CD14-positive monocyte (primary cell): Measurements from ENCODE around the gene FOXP1. TPM values are rescaled to one million over a fixed set of nuclear protein-coding genes. Genes with fewer than 3 reads are reported as not detected.

Experiments
- DNase-seq, 3 donors: peaks; one replicate each; pipeline ENCODE4 v3.0.0-alpha.2; 2011 to 2022
- H2AFZ ChIP-seq: 2 replicates; pipeline ENCODE4 v1.6.0; 2012; ENCODE audit warnings: mild to moderate bottlenecking, low read depth, low read length, inconsistent platforms; ENCODE audit not compliant: insufficient read depth, poor library complexity, severe bottlenecking
- H3K27ac ChIP-seq, 2 donors: 1 replicate in 1 of 2; 2 replicates in 1 of 2; pipeline ENCODE4 v1.5.1; 2012 to 2013; ENCODE audit warnings: low read length in 2 of 2, control low read depth in 1 of 2, inconsistent platforms in 1 of 2, low read depth in 1 of 2, mild to moderate bottlenecking in 1 of 2
- H3K27me3 ChIP-seq, 2 donors: one replicate each; pipeline versions ENCODE4 v1.6.0 to v1.6.1; 2011 to 2013; ENCODE audit warnings: low read length in 2 of 2; ENCODE audit not compliant: control insufficient read depth in 2 of 2, insufficient read depth in 2 of 2
- H3K36me3 ChIP-seq, 2 donors: replicated peaks in 1 of 2; 1 replicate in 1 of 2; 2 replicates in 1 of 2; pipeline versions ENCODE4 v1.5.1 to v1.6.1; 2012 to 2013; ENCODE audit warnings: low read length in 2 of 2, control low read depth in 1 of 2, inconsistent platforms in 1 of 2, mild to moderate bottlenecking in 1 of 2; ENCODE audit not compliant: insufficient read depth in 2 of 2, control insufficient read depth in 1 of 2
- H3K4me1 ChIP-seq, 2 donors: 1 replicate in 1 of 2; 2 replicates in 1 of 2; pipeline versions ENCODE4 v1.5.1 to v1.6.1; 2012 to 2013; ENCODE audit warnings: low read length in 2 of 2, control low read depth in 1 of 2, inconsistent platforms in 1 of 2, mild to moderate bottlenecking in 1 of 2, moderate library complexity in 1 of 2; ENCODE audit not compliant: insufficient read depth in 2 of 2, control insufficient read depth in 1 of 2
- H3K4me2 ChIP-seq: replicated peaks from 2 replicates; pipeline ENCODE3; 2012; ENCODE audit warnings: low read length, moderate library complexity, mild to moderate bottlenecking; ENCODE audit not compliant: poor library complexity, severe bottlenecking; ENCODE audit errors: extremely low read depth
- H3K4me3 ChIP-seq, 3 experiments: fragments of 200-600 bp in 1 of 3; sonication (generic) in 1 of 3; replicated peaks in 1 of 3; 1 replicate in 2 of 3; 2 replicates in 1 of 3; pipeline ENCODE4 v1.5.1; 2011 to 2013; ENCODE audit warnings: low read length in 3 of 3, mild to moderate bottlenecking in 3 of 3, control low read depth in 2 of 3, low read depth in 2 of 3, inconsistent platforms in 1 of 3, moderate library complexity in 1 of 3
- H3K79me2 ChIP-seq: 2 replicates; pipeline ENCODE4 v1.6.0; 2012; ENCODE audit warnings: mild to moderate bottlenecking, control low read depth, inconsistent platforms, low read length, moderate library complexity; ENCODE audit not compliant: insufficient read depth
- H3K9ac ChIP-seq: 2 replicates; pipeline ENCODE4 v1.6.0; 2017; ENCODE audit warnings: low read length, mild to moderate bottlenecking; ENCODE audit not compliant: insufficient read depth, poor library complexity, severe bottlenecking
- H3K9me3 ChIP-seq, 2 donors: replicated peaks in 1 of 2; 1 replicate in 1 of 2; 2 replicates in 1 of 2; pipeline versions ENCODE4 v1.5.1 to v1.6.1; 2012 to 2013; ENCODE audit warnings: low read length in 2 of 2, control low read depth in 1 of 2; ENCODE audit not compliant: control insufficient read depth in 1 of 2, insufficient read depth in 1 of 2
- H4K20me1 ChIP-seq: 2 replicates; pipeline ENCODE4 v1.6.0; 2012; ENCODE audit warnings: mild to moderate bottlenecking, low read length, control low read depth, moderate library complexity; ENCODE audit not compliant: insufficient read depth
- H3K27ac Mint-ChIP-seq, 7 donors: one replicate each; pipeline ENCODE4 v1.8.0; 2020; ENCODE audit warnings: mild to moderate bottlenecking in 7 of 7, mixed read lengths in 7 of 7, moderate library complexity in 6 of 7, inconsistent platforms in 2 of 7
- H3K27me3 Mint-ChIP-seq, 3 donors: one replicate each; pipeline ENCODE4 v1.8.0; 2021 to 2022; ENCODE audit warnings: low read depth in 3 of 3, mild to moderate bottlenecking in 3 of 3, mixed read lengths in 3 of 3, moderate library complexity in 3 of 3, inconsistent platforms in 1 of 3
- H3K36me3 Mint-ChIP-seq, 2 donors: one replicate each; pipeline ENCODE4 v1.8.0; 2020; ENCODE audit warnings: mixed read lengths in 2 of 2, inconsistent platforms in 1 of 2, mild to moderate bottlenecking in 1 of 2
- H3K4me1 Mint-ChIP-seq: one replicate; pipeline ENCODE4 v1.8.0; 2020; ENCODE audit warnings: mild to moderate bottlenecking, mixed read lengths
- H3K4me3 Mint-ChIP-seq, 2 donors: one replicate each; pipeline ENCODE4 v1.8.0; 2020; ENCODE audit warnings: mild to moderate bottlenecking in 2 of 2, mixed read lengths in 2 of 2, moderate library complexity in 1 of 2
- H3K9me3 Mint-ChIP-seq, 7 donors: one replicate each; pipeline ENCODE4 v1.8.0; 2020 to 2022; ENCODE audit warnings: mixed read lengths in 7 of 7, mild to moderate bottlenecking in 6 of 7, moderate library complexity in 6 of 7, inconsistent platforms in 2 of 7
- CTCF ChIP-seq: fragments of 200-600 bp; IDR thresholded peaks from one replicate; pipeline ENCODE4 v1.8.0; 2022; ENCODE audit warnings: antibody characterized with exemption, mild to moderate bottlenecking
- WGBS: methylation state at CpG from one replicate; pipeline ENCODE4 v1.1.5; 2013; ENCODE audit warnings: missing lambda C conversion rate; ENCODE audit not compliant: insufficient coverage; 5-methylcytosine and 5-hydroxymethylcytosine counted together
- intact Hi-C, 2 donors: fragments of 100-400 bp; cut with micrococcal nuclease; formaldehyde crosslinking; loops; one replicate each; pipeline versions ENCODE4 v1.15.0 to v1.15.1; 2023
- polyA plus RNA-seq, 3 donors: library from polyadenylated mRNA; depleted of rRNA in 1 of 3; unstranded in 2 of 3; stranded (reverse) in 1 of 3; fragments of 300-500 nt in 2 of 3; fragments of >200 nt in 1 of 3; fragmentation: Illumina TruSeq in 2 of 3; gene quantifications; 1 replicate in 2 of 3; 2 replicates in 1 of 3; pipeline ENCODE4 v1.2.3, GENCODE V29; 2012 to 2021

Gene FOXP1
- polyA plus RNA-seq, 3 donors, result 25.7 to 42.6 (median 27.8) TPM

GRCh38 chr3:71146673-71147072, 436.9 kb downstream of the FOXP1 start:
- Histone ChIP-seq H3K9me3 (no peaks in the 10 kb centered on the region), H2AFZ (no peak overlapping the region), H3K79me2 (no peaks in the 10 kb centered on the region), H3K27me3 (no peaks in the 10 kb centered on the region), H3K9ac (no peak overlapping the region), H3K4me3 (no peak overlapping the region), H4K20me1 (peaks cover 23% of the 10 kb centered on the region), H3K4me1 (no peaks in the 10 kb centered on the region), H3K36me3 (peaks cover 2 to 6% of the 10 kb centered on the region in 2 donors), H3K27ac (no peak overlapping the region), H3K4me2 (no peak overlapping the region)
- no peaks in the 10 kb centered on the region for H3K9me3 Mint-ChIP-seq
- H3K4me3 Mint-ChIP-seq, result no peak overlapping the region
- no peak for TF ChIP-seq CTCF
- intact Hi-C loops, result no loop called here
- H3K4me1 Mint-ChIP-seq, result no peaks in the 10 kb centered on the region
- H3K27me3 Mint-ChIP-seq, result no peaks in the 10 kb centered on the region
- peaks cover 11 to 24% of the 10 kb centered on the region in 2 donors for H3K36me3 Mint-ChIP-seq
- WGBS, result 96% methylated on average over 11 of the region's 11 CpGs
- DNase-seq, result no peak
- H3K27ac Mint-ChIP-seq, result no peak overlapping the region

- Histone ChIP-seq H3K36me3 (peaks cover 2 to 6% of the 10 kb centered on the region in 2 donors), H3K27ac (no peak overlapping the region), H3K4me3 (no peak overlapping the region), H3K27me3 (no peaks in the 10 kb centered on the region), H3K79me2 (no peaks in the 10 kb centered on the region), H2AFZ (no peak overlapping the region), H3K9ac (no peak overlapping the region), H3K9me3 (no peaks in the 10 kb centered on the region), H3K4me2 (no peak overlapping the region), H4K20me1 (peaks cover 28% of the 10 kb centered on the region), H3K4me1 (no peaks in the 10 kb centered on the region)
- Mint-ChIP-seq H3K27ac (no peak overlapping the region), H3K36me3 (peaks cover 14 to 23% of the 10 kb centered on the region in 2 donors), H3K9me3 (no peaks in the 10 kb centered on the region), H3K4me3 (no peak overlapping the region), H3K4me1 (no peaks in the 10 kb centered on the region), H3K27me3 (no peaks in the 10 kb centered on the region)
- DNase-seq, result no peak
- intact Hi-C loops, result no loop called here
- TF ChIP-seq CTCF, result no peak
- 98% methylated on average over 3 of the region's 4 CpGs for WGBS
Observed at GRCh38 chr3:71145954-71146353, 437.6 kb downstream of the FOXP1 start.
